ENCODE data around the gene TUNAR. TPM values are rescaled to one million over a fixed set of nuclear protein-coding genes. Genes with fewer than 3 reads are reported as not detected.

The TUNAR gene
- total and polyA plus RNA-seq, 2 experiments from 2014 or later, result 23.1 to 56.2 TPM

DNA sequence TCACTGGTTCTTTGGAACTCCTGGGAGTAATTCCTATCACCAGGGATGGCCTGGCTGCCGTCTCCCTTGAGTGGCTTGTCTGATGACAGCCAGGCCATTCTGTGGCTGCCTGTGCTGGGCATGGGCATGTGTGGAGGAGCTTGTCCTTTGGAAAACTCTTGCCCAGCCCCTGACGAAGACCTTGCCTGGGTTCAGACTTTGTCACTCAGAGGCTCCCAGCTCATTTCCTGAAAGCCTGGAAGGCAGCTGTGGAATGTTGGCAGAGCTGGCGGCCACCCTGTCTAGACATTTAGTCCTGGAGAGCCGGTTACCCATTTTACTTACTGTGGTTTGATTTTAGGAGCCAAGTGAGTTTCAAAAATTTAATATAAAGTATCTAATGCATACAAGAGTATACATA lies 34.0 kb downstream of the TUNAR start:
- Histone ChIP-seq H3K79me2 (replicated peaks; ENCODE audit: insufficient read depth) (peaks cover 33% of the 10 kb centered on the region), H2AFZ (no peak overlapping the region), H3K4me3 (no peak overlapping the region), H3K36me3 (ENCODE audit: insufficient read depth) (no peaks in the 10 kb centered on the region), H3K27ac (ENCODE audit: low read depth) (peak overlapping the region; percentile 65; the same call in 1 of the 2 replicates), H3K4me1 (ENCODE audit: insufficient read depth) (peaks cover 19% of the 10 kb centered on the region), H3K9me2 (ENCODE audit: insufficient read depth) (0 out of 2 replicates have a peak, but pooled peaks cover 4% of the 10 kb centered on the region), H4K20me1 (replicated peaks; ENCODE audit: insufficient read depth) (no peaks in the 10 kb centered on the region), H3K4me2 (no peak overlapping the region), H3K27me3 (ENCODE audit: insufficient read depth) (no peaks in the 10 kb centered on the region), H3F3A (replicated peaks; ENCODE audit: low read depth) (0 out of 2 replicates have a peak, but pooled peaks cover 4% of the 10 kb centered on the region)
- H3K4me3 Mint-ChIP-seq, result no peak overlapping the region
- H3K9me3 Mint-ChIP-seq, result no peaks in the 10 kb centered on the region
- H3K4me1 Mint-ChIP-seq, result peaks cover 35% of the 10 kb centered on the region
- DNase-seq (ENCODE audit: low spot score), result no peak
- TF ChIP-seq EZH2phosphoT487 (IDR thresholded peaks at IDR 0.05; ENCODE audit: unreplicated experiment) (no peak), ZNF331 (CRISPR knock-in tag; IDR thresholded peaks at IDR 0.05; ENCODE audit: low read depth) (no peak), REST (IDR thresholded peaks at IDR 0.05; ENCODE audit: unreplicated experiment) (no peak), POLR2AphosphoS5 (IDR thresholded peaks at IDR 0.05; ENCODE audit: low read depth) (no peak), ZNF462 (CRISPR knock-in tag; IDR thresholded peaks at IDR 0.05) (no peak), STAT1 (IDR thresholded peaks at IDR 0.05; ENCODE audit: unreplicated experiment) (no peak), JUNB (IDR thresholded peaks at IDR 0.05; ENCODE audit: unreplicated experiment) (no peak), NANOG (IDR thresholded peaks at IDR 0.05; ENCODE audit: borderline replicate concordance) (no peak), EZH2 (IDR thresholded peaks at IDR 0.05; ENCODE audit: low read depth, unreplicated experiment) (no peak), ZNF114 (CRISPR knock-in tag; IDR thresholded peaks at IDR 0.05) (no peak), CREB1 (CRISPR knock-in tag; IDR thresholded peaks at IDR 0.05; ENCODE audit: low read depth) (no peak)
- TF ChIP-seq, protein P1, sequence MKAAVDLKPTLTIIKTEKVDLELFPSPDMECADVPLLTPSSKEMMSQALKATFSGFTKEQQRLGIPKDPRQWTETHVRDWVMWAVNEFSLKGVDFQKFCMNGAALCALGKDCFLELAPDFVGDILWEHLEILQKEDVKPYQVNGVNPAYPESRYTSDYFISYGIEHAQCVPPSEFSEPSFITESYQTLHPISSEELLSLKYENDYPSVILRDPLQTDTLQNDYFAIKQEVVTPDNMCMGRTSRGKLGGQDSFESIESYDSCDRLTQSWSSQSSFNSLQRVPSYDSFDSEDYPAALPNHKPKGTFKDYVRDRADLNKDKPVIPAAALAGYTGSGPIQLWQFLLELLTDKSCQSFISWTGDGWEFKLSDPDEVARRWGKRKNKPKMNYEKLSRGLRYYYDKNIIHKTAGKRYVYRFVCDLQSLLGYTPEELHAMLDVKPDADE (IDR thresholded peaks at IDR 0.05), result no peak
- TF ChIP-seq, protein P2, sequence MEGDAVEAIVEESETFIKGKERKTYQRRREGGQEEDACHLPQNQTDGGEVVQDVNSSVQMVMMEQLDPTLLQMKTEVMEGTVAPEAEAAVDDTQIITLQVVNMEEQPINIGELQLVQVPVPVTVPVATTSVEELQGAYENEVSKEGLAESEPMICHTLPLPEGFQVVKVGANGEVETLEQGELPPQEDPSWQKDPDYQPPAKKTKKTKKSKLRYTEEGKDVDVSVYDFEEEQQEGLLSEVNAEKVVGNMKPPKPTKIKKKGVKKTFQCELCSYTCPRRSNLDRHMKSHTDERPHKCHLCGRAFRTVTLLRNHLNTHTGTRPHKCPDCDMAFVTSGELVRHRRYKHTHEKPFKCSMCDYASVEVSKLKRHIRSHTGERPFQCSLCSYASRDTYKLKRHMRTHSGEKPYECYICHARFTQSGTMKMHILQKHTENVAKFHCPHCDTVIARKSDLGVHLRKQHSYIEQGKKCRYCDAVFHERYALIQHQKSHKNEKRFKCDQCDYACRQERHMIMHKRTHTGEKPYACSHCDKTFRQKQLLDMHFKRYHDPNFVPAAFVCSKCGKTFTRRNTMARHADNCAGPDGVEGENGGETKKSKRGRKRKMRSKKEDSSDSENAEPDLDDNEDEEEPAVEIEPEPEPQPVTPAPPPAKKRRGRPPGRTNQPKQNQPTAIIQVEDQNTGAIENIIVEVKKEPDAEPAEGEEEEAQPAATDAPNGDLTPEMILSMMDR (conservative IDR thresholded peaks at IDR 0.05; ENCODE audit: low read depth in 2 of 2), result no peak
- H3K27ac Mint-ChIP-seq, result no peak overlapping the region
- peaks cover 9% of the 10 kb centered on the region; the same call in 2 of the 3 replicates for H3K36me3 Mint-ChIP-seq (ENCODE audit: low read depth)
- ATAC-seq, result no peak
- H3K27me3 Mint-ChIP-seq (ENCODE audit: insufficient read depth, low read depth, poor library complexity), result peaks cover 2% of the 10 kb centered on the region
